Measurements from ENCODE around the gene TMEM213. TPM values are rescaled to one million over a fixed set of nuclear protein-coding genes. Genes with fewer than 3 reads are reported as not detected.
A peak's percentile ranks its signal among the peaks of the same experiment; 100 is the strongest.

TMEM213 gene
- total and polyA plus RNA-seq, 2 of the 8 experiments (the other 6 are each of a cell fraction or from before 2014, with no cell fraction given), result 0.21 to 0.67 TPM

GRCh38 chr7:138755331-138755747 is 42.5 kb upstream of the TMEM213 start (continued):
- TF ChIP-seq TAF7 (optimal IDR thresholded peaks at IDR 0.05; ENCODE audit: borderline replicate concordance, low read depth, low read length), result no peak
- peak; percentile 59; the same call in 1 of the 2 replicates for TF ChIP-seq RBBP5 (IDR thresholded peaks at IDR 0.05; ENCODE audit: borderline replicate concordance, low read depth, low read length)

All from H1 (cell line).